Measurements from ENCODE around the gene RNF223. TPM values are rescaled to one million over a fixed set of nuclear protein-coding genes. Genes with fewer than 3 reads are reported as not detected.

RNF223 gene
- not detected in 3 replicates for total RNA-seq
- long read RNA-seq = 0 reads

- TF ChIP-seq CTCF (IDR thresholded peaks at IDR 0.05) = no peak
- Mint-ChIP-seq H3K36me3 (ENCODE audit: low read depth) (no peaks in the 10 kb centered on the region), H3K4me1 (ENCODE audit: low read depth) (peaks cover 4% of the 10 kb centered on the region), H3K4me3 (ENCODE audit: unreplicated experiment) (no peak within 1 kb of the TSS), H3K9me3 (ENCODE audit: low read depth) (no peaks in the 10 kb centered on the region), H3K27me3 (ENCODE audit: low read depth) (no peaks in the 10 kb centered on the region), H3K27ac (ENCODE audit: unreplicated experiment) (no peak within 1 kb of the TSS)
- peak; percentile 94 for DNase-seq (ENCODE audit: low spot score)
Measured at GRCh38 chr1:1073743-1074587, at the start of gene RNF223. RNF223 (minus strand) TSS chr1:1074306; CDS start chr1:1072566, 1,740 bp downstream.

- H3K27ac Mint-ChIP-seq (ENCODE audit: unreplicated experiment) = no peak overlapping the region
Measured at GRCh38 chr1:1122981-1123480, 48.9 kb upstream of the RNF223 start.

GRCh38 chr1:1122078-1122811, 48.1 kb upstream of the RNF223 start:
- peaks cover 2% of the 10 kb centered on the region for H3K36me3 Mint-ChIP-seq (ENCODE audit: low read depth)
- H3K27ac Mint-ChIP-seq (ENCODE audit: unreplicated experiment) = no peak overlapping the region
- TF ChIP-seq CTCF (IDR thresholded peaks at IDR 0.05) = peak; percentile 99
- DNase-seq (ENCODE audit: low spot score) = peak; percentile 94
- H3K4me1 Mint-ChIP-seq (ENCODE audit: low read depth) = no peaks in the 10 kb centered on the region
- H3K4me3 Mint-ChIP-seq (ENCODE audit: unreplicated experiment) = no peak overlapping the region
- no peaks in the 10 kb centered on the region for H3K9me3 Mint-ChIP-seq (ENCODE audit: low read depth)
- no peaks in the 10 kb centered on the region for H3K27me3 Mint-ChIP-seq (ENCODE audit: low read depth)

More at GRCh38 chr1:1122981-1123480, 48.9 kb upstream of the RNF223 start:
- peaks cover 2% of the 10 kb centered on the region for H3K36me3 Mint-ChIP-seq (ENCODE audit: low read depth)
- no peak for TF ChIP-seq CTCF (IDR thresholded peaks at IDR 0.05)
- H3K27me3 Mint-ChIP-seq (ENCODE audit: low read depth) = no peaks in the 10 kb centered on the region
- no peaks in the 10 kb centered on the region for H3K9me3 Mint-ChIP-seq (ENCODE audit: low read depth)
- no peaks in the 10 kb centered on the region for H3K4me1 Mint-ChIP-seq (ENCODE audit: low read depth)
- DNase-seq (ENCODE audit: low spot score) = peak; percentile 54
- no peak overlapping the region for H3K4me3 Mint-ChIP-seq (ENCODE audit: unreplicated experiment)

- Mint-ChIP-seq H3K27ac (ENCODE audit: unreplicated experiment) (no peak overlapping the region), H3K4me1 (ENCODE audit: low read depth) (no peaks in the 10 kb centered on the region), H3K4me3 (ENCODE audit: unreplicated experiment) (no peak overlapping the region), H3K27me3 (ENCODE audit: low read depth) (no peaks in the 10 kb centered on the region), H3K36me3 (ENCODE audit: low read depth) (peaks cover 2% of the 10 kb centered on the region), H3K9me3 (ENCODE audit: low read depth) (no peaks in the 10 kb centered on the region)
- no peak for TF ChIP-seq CTCF (IDR thresholded peaks at IDR 0.05)
- DNase-seq (ENCODE audit: low spot score) = peak; percentile 84
Measured at GRCh38 chr1:1121611-1122077, 47.5 kb upstream of the RNF223 start.

All from chondrocyte (in vitro differentiated cells).